B cell (primary cell): ENCODE measurements around the gene CALD1. TPM values are rescaled to one million over a fixed set of nuclear protein-coding genes. Genes with fewer than 3 reads are reported as not detected.

Experiments
- ATAC-seq: fragments of 200-7000 bp; cut with Tn5 transposase; one replicate; pipeline ENCODE4 v1.10.0; 2021; ENCODE audit warnings: low read depth, mild to moderate bottlenecking, moderate number of reproducible peaks, moderate library complexity
- CTCF ChIA-PET: fragments of 350-600 bp; sonication (Branson Sonifier 250); formaldehyde crosslinking; loops from one replicate; lab custom pipeline; 2021; ENCODE audit warnings: antibody characterized with exemption, inconsistent platforms; lab: Charles Lee
- POLR2A ChIA-PET: fragments of 350-600 bp; sonication (Branson Sonifier 250); formaldehyde crosslinking; loops from one replicate; lab custom pipeline; 2021; ENCODE audit warnings: antibody characterized with exemption; lab: Charles Lee
- DNase-seq: peaks from one replicate; pipeline ENCODE4 v3.0.0; 2013
- H2AFZ ChIP-seq: 2 replicates; pipeline ENCODE4 v1.6.1; 2012; ENCODE audit warnings: mild to moderate bottlenecking, low read depth, low read length; ENCODE audit not compliant: insufficient read depth, poor library complexity, severe bottlenecking
- H3K27ac ChIP-seq, 2 donors: 1 replicate in 1 of 2; 2 replicates in 1 of 2; pipeline ENCODE4 v1.5.1; 2012 to 2013; ENCODE audit warnings: low read length in 2 of 2, mild to moderate bottlenecking in 2 of 2, moderate library complexity in 1 of 2
- H3K27me3 ChIP-seq, 4 experiments: fragments of 200-600 bp in 1 of 4; sonication (generic) in 1 of 4; replicated peaks in 1 of 4; 1 replicate in 2 of 4; 2 replicates in 2 of 4; pipeline versions ENCODE4 v1.6.1 to v1.7.0; 2013 to 2016; ENCODE audit warnings: low read length in 3 of 4, mild to moderate bottlenecking in 2 of 4, mixed read lengths in 1 of 4, moderate library complexity in 1 of 4; ENCODE audit not compliant: insufficient read depth in 4 of 4, control insufficient read depth in 3 of 4; ENCODE audit errors: control extremely low read depth in 1 of 4
- H3K36me3 ChIP-seq, 2 experiments: replicated peaks in 1 of 2; 1 replicate in 1 of 2; 2 replicates in 1 of 2; pipeline versions ENCODE4 v1.6.1 to v1.7.1; 2013; ENCODE audit warnings: low read length in 1 of 2; ENCODE audit not compliant: insufficient read depth in 2 of 2, control insufficient read depth in 1 of 2; ENCODE audit errors: control extremely low read depth in 1 of 2, extremely low read depth in 1 of 2
- H3K4me1 ChIP-seq, 2 donors: fragments of 200-600 bp in 1 of 2; sonication (generic) in 1 of 2; 1 replicate in 1 of 2; 2 replicates in 1 of 2; pipeline versions ENCODE4 v1.5.1 to v1.6.1; 2013 to 2017; ENCODE audit warnings: low read length in 2 of 2; ENCODE audit not compliant: control insufficient read depth in 2 of 2, insufficient read depth in 2 of 2
- H3K4me2 ChIP-seq: replicated peaks from 2 replicates; pipeline ENCODE3; 2012; ENCODE audit warnings: mild to moderate bottlenecking, low read depth, low read length; ENCODE audit not compliant: poor library complexity, severe bottlenecking
- H3K4me3 ChIP-seq, 5 experiments: fragments of 200-600 bp in 1 of 5; sonication (generic) in 1 of 5; 1 replicate in 3 of 5; 2 replicates in 2 of 5; pipeline versions ENCODE4 v1.5.1 to v1.7.0; 2011 to 2016; ENCODE audit warnings: low read length in 4 of 5, mild to moderate bottlenecking in 4 of 5, low read depth in 2 of 5, control low read depth in 1 of 5, moderate library complexity in 1 of 5; ENCODE audit not compliant: insufficient read depth in 1 of 5; ENCODE audit errors: control extremely low read depth in 1 of 5, extremely low read depth in 1 of 5
- H3K79me2 ChIP-seq: fragments of 200-600 bp; sonication (generic); one replicate; pipeline ENCODE4 v1.6.0; 2016; ENCODE audit warnings: low read length; ENCODE audit not compliant: control insufficient read depth, insufficient read depth
- H3K9ac ChIP-seq: fragments of 200-600 bp; sonication (generic); 2 replicates; pipeline ENCODE4 v1.6.1; 2017; ENCODE audit warnings: mild to moderate bottlenecking, low read length, moderate library complexity
- H3K9me3 ChIP-seq, 3 donors: one replicate each; pipeline versions ENCODE4 v1.6.1 to v1.7.1; 2013; ENCODE audit warnings: low read length in 2 of 3; ENCODE audit not compliant: control insufficient read depth in 2 of 3, insufficient read depth in 1 of 3; ENCODE audit errors: control extremely low read depth in 1 of 3
- H4K20me1 ChIP-seq: 2 replicates; pipeline ENCODE4 v1.6.0; 2012; ENCODE audit warnings: mild to moderate bottlenecking, low read length; ENCODE audit not compliant: insufficient read depth, control insufficient read depth, poor library complexity, severe bottlenecking
- H3K27ac Mint-ChIP-seq: one replicate; pipeline ENCODE4 v1.8.0; 2021; ENCODE audit warnings: mixed read lengths
- H3K27me3 Mint-ChIP-seq: one replicate; pipeline ENCODE4 v1.8.0; 2021; ENCODE audit warnings: mixed read lengths
- H3K4me1 Mint-ChIP-seq: one replicate; pipeline ENCODE4 v1.8.0; 2021; ENCODE audit warnings: mixed read lengths
- H3K4me3 Mint-ChIP-seq: one replicate; pipeline ENCODE4 v1.8.0; 2021; ENCODE audit warnings: mixed read lengths
- H3K9me3 Mint-ChIP-seq: one replicate; pipeline ENCODE4 v1.8.0; 2022; ENCODE audit warnings: mixed read lengths; ENCODE audit not compliant: insufficient read depth
- EZH2 ChIP-seq: IDR thresholded peaks from 2 replicates; pipeline ENCODE4 v1.6.1; 2012; ENCODE audit warnings: borderline replicate concordance, low read depth, mild to moderate bottlenecking, moderate library complexity, low read length; ENCODE audit not compliant: insufficient read depth, poor library complexity, severe bottlenecking
- WGBS: methylation state at CpG from one replicate; pipeline ENCODE4 v1.1.5; 2013; ENCODE audit warnings: missing lambda C conversion rate; ENCODE audit not compliant: insufficient coverage; 5-methylcytosine and 5-hydroxymethylcytosine counted together
- intact Hi-C: fragments of 100-400 bp; cut with micrococcal nuclease; formaldehyde crosslinking; loops from one replicate; pipeline ENCODE4 v1.10.0; 2022
- polyA plus RNA-seq: library from polyadenylated mRNA; depleted of rRNA; stranded (reverse); fragments of >200 nt; gene quantifications from 2 replicates; pipeline ENCODE4 v1.2.3, GENCODE V29; 2012
- total RNA-seq, 2 donors: library from RNA; stranded (reverse); fragments of 120-200 nt in 1 of 2; gene quantifications; 1 replicate in 1 of 2; 2 replicates in 1 of 2; pipeline versions ENCODE4 v1.2.3 to v1.2.4, GENCODE V29; 2013 to 2022
- TF ChIP-seq, protein P1 (sequence below): fragments of 200-600 bp; IDR thresholded peaks from one replicate; pipeline ENCODE4 v1.8.0; 2022; ENCODE audit warnings: antibody characterized with exemption, mild to moderate bottlenecking

The CALD1 gene
- total and polyA plus RNA-seq, 2 donors (not counting 1 experiment from before 2014, with no cell fraction given) = 0.18 to 0.69 TPM

DNA sequence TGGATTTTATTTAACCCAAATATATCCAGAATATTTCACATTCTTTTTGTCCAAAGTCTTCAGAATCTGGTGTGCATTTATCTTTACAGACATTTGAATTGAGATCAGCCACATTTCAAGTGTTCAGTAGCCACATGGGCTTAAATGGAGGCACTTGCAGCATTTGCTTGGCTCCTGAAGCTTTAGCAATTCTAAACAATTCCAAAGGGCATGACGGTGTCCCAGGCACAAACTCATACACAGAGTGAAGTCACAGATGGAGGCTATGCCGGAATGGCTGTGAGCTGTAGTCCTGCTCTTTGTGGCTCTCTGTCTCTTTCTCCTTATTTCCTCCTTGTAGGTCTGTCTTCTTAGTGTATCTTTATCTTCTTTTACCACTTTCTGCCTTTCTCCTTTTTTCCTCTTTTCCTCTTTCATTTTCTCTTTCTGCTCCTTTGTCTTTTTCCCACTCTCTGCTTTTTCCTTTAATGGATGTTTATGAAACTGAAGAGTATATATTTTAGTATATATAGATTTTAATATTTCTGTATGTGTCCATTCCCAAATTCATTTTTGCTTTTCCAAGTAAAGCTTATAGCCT, 214.5 kb downstream of the CALD1 start:
- Histone ChIP-seq H3K36me3 (peaks cover 3 to 13% of the 10 kb centered on the region in 2 experiments), H4K20me1 (no peaks in the 10 kb centered on the region), H2AFZ (no peak overlapping the region), H3K9ac (no peak overlapping the region), H3K4me1 (peaks cover 5% of the 10 kb centered on the region in 2 donors), H3K4me3 (no peak overlapping the region), H3K9me3 (no peaks in the 10 kb centered on the region), H3K27ac (no peak overlapping the region), H3K27me3 (no peaks in the 10 kb centered on the region), H3K79me2 (no peaks in the 10 kb centered on the region), H3K4me2 (no peak overlapping the region)
- Mint-ChIP-seq H3K9me3 (no peaks in the 10 kb centered on the region), H3K4me1 (peaks cover 27% of the 10 kb centered on the region), H3K27ac (no peak overlapping the region), H3K4me3 (no peak overlapping the region), H3K27me3 (no peaks in the 10 kb centered on the region)
- ChIA-PET POLR2A (no interaction called here), CTCF (interaction anchor here (0.6 to 1.3 kb wide), 2 partner anchors 177 to 483 kb away, joined by 3 to 5 read pairs; no protein-coding TSS in a partner anchor)
- 83% methylated on average over 1 of the region's 2 CpGs for WGBS
- ATAC-seq = no peak
- intact Hi-C loops = no loop called here
- no peak for DNase-seq
- TF ChIP-seq, protein P1, sequence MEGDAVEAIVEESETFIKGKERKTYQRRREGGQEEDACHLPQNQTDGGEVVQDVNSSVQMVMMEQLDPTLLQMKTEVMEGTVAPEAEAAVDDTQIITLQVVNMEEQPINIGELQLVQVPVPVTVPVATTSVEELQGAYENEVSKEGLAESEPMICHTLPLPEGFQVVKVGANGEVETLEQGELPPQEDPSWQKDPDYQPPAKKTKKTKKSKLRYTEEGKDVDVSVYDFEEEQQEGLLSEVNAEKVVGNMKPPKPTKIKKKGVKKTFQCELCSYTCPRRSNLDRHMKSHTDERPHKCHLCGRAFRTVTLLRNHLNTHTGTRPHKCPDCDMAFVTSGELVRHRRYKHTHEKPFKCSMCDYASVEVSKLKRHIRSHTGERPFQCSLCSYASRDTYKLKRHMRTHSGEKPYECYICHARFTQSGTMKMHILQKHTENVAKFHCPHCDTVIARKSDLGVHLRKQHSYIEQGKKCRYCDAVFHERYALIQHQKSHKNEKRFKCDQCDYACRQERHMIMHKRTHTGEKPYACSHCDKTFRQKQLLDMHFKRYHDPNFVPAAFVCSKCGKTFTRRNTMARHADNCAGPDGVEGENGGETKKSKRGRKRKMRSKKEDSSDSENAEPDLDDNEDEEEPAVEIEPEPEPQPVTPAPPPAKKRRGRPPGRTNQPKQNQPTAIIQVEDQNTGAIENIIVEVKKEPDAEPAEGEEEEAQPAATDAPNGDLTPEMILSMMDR = no peak
- TF ChIP-seq EZH2 = no peak

- Mint-ChIP-seq H3K27me3 (no peaks in the 10 kb centered on the region), H3K9me3 (no peaks in the 10 kb centered on the region), H3K4me1 (peaks cover 21% of the 10 kb centered on the region), H3K27ac (no peak overlapping the region), H3K4me3 (no peak overlapping the region)
- Histone ChIP-seq H3K36me3 (peaks cover 3 to 13% of the 10 kb centered on the region in 2 experiments), H3K9me3 (no peaks in the 10 kb centered on the region), H3K9ac (no peak overlapping the region), H2AFZ (no peak overlapping the region), H3K27ac (no peak overlapping the region), H3K27me3 (no peaks in the 10 kb centered on the region), H3K4me1 (peaks cover 5% of the 10 kb centered on the region in 2 donors), H3K4me3 (no peak overlapping the region), H3K79me2 (no peaks in the 10 kb centered on the region), H4K20me1 (no peaks in the 10 kb centered on the region), H3K4me2 (no peak overlapping the region)
- POLR2A ChIA-PET = no interaction called here
- intact Hi-C loops = no loop called here
- TF ChIP-seq EZH2 = no peak
- TF ChIP-seq, protein P1 = no peak
- no peak for ATAC-seq
- WGBS = no CpG with 5 or more reads among the region's 6 CpGs
- CTCF ChIA-PET = interaction anchor here (1.5 kb wide), 1 partner anchor 9 kb away, joined by 8 read pairs; the partner anchor contains the start of gene AGBL3
- no peak for DNase-seq
Observed at GRCh38 chr7:134995239-134996096, 216.0 kb downstream of the CALD1 start.
